GM18517 (cell line): Measurements from ENCODE around the gene NSG1.
"Not testable (repeated sequence)": the region's sequence is repeated elsewhere in the genome, so short reads cannot be mapped to it uniquely, and the experiment has no call there.

Experiments
- ATAC-seq: cut with Tn5 transposase; IDR thresholded peaks from one replicate; pipeline ENCODE4 v1.9.1; 2021; ENCODE audit warnings: mild to moderate bottlenecking, moderate library complexity; ENCODE audit not compliant: unreplicated experiment

The NSG1 gene

GRCh38 chr4:4461850-4462249 is 74.9 kb downstream of the NSG1 start:
- no peak for ATAC-seq

- ATAC-seq, result no peak
Measured at GRCh38 chr4:4462970-4463369, 76.1 kb downstream of the NSG1 start.

GRCh38 chr4:4465238-4465637 is 78.3 kb downstream of the NSG1 start:
- ATAC-seq, result not testable (repeated sequence)
